NCI-H524 (cell line): ENCODE measurements around the gene TRAPPC12.

Experiments used
- DNase-seq, 2 experiments: peaks; one replicate each; lab custom pipeline; 2025; lab: John Stamatoyannopoulos, UW

TRAPPC12 gene

GRCh38 chr2:3408781-3409180, 29.3 kb downstream of the TRAPPC12 start:
- DNase-seq, result no peak

DNA sequence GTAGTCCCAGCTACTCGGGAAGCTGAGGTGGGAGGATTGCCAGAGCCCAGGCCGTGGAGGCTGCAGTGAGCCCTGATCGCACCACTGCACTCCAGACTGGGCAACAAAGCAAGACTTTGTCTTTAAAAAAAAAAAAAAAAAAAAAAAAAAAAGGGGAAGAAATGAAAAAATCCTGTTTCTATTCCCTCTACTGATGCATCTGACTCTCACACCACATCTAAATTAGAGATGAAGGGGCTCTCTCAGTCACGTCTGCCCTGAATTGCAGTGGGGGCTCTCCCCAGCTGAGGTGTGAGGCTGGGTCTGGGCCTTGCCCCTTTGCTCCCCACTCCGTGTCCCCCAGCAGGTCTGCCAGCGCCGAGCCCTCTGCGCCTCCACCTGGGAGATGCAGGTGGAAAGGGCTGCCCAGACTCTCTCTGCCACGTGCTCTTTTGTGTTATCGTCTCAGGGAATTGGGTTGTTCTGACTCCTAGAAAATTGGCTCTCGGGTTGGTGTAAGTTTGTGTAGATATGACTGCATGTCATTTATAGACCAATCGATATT, 30.2 kb downstream of the TRAPPC12 start:
- DNase-seq, result no peak

DNA sequence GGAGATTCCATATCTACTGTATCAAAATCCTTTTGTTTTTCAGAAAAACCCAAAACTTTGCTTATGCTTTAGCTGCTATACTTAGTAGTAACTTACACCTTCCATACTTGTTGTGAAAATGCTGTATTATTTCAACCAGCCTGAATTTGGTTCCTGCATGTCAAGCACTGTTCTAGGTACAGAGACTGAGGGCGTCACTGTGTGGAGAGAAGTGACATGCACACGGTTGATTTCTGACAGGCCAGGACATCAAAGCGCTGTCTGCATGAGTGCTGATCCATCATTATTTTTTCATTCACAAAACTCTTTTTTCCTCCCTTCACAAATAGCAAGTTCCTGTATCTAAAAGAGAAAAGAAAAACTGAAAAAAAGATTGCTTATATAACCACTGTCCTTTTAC, 31.6 kb downstream of the TRAPPC12 start:
- no peak for DNase-seq

DNA sequence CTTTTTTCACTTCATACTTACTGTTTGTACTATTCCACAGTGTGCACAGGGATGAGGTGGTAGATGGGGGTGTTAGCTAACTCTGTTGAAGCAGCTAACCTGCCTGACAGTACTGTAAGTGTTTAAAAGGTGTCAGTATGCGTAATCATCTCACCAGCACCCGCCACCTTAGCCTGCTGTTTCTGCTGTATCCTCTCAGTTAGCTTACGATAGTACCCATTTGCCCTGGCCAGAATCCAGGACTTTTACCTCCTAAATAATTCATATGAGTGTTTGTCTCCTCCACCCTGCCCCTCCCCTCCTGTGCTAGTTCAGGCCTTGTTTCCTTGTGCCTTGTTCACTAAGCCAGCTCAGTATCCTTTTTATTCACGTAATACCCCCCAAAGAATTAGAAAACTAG, 34.2 kb downstream of the TRAPPC12 start:
- no peak for DNase-seq

- DNase-seq, result no peak
Observed at GRCh38 chr2:3414133-3414860, 34.8 kb downstream of the TRAPPC12 start.

DNA sequence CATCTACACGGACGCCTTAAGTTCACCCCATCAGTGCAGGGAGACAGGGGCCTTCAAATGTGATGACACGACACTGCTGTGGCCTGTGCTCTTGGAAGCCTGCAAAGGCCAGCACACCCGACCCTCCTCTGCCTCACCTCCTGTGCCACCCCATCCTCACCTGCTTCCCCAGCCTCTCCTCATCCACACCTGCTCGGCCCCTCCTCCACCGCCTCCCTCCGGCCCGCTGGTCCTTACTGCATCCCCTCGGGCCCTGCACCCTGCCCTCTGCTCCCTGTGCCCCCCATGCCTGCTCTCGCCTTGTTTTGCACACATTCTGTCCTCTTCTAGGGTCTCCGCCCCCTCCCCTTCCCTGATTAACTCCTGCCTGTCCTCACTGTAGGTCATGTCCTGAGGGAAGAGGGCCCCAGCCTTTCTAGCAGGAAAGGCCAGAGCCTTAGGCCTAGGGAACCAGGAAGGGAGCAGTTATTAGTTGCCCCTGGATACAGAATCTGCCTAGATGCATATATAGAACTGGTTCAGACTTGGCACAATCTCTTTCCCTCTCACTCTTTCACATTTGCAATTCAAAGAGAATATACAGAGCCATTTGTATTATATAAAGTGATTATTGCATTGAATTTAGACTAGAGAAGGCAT, 39.4 kb downstream of the TRAPPC12 start:
- no peak for DNase-seq

DNA sequence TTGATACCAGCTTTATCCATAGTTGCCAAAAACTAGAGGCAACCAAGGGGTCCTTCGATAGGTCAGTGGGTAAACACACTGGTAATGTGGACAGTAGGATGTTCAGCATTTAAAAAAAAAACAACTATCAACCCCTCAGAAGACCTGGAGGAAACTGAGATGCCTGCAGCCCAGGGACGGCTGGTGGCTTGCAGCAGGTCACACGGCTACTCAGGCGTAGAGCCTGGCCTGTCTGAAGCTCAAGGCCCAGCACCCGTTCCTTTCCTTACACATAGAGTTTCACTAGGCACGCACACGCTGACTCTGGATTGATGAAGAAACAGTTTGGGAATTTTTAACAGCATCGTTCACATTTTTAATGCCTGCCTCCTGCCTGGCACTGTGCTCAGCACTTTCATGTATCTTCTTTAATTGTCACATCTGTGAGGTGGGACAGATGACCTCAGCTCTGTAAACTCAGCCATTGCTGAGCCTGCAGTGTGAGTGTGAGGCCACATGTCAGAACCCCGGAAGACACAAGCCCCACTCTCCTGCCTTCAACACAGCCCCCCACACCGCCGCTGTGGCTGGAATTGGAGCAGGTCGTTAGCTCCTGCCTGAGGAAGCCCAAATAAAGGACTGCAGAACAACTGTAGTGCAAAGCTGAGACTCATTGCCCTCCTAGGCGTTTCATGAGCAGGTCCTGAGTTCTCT, 40.7 kb downstream of the TRAPPC12 start:
- no peak for DNase-seq

DNA sequence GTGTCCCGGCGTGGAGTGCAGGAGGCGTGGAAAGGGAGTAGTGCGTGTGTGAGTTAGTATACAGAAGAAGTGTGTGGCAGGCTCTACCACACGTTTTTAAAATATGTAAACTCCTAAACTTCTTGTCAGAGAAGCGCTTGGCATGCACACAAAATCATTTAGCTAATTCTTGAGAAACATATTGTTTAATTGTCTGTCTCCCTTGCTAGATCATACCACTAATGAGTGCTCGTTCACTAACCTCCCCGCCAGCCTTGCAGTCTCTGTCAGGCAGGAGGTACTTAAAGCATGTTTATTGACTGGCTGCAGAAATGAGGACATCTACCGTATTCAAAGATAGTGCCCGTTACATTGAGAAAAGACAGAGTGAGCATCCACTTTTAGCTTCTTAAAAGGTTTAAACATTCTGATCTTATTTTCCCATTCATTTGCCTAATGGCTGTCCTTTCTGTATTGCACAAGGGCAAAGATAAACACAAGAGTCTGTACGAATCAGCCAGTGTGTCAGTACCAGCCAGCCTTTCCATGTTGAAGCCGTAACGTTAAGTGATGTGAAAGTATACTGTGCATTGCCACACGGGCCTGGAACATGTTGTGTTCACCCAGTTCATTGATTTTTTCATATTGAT, 41.4 kb downstream of the TRAPPC12 start:
- DNase-seq, result no peak

DNA sequence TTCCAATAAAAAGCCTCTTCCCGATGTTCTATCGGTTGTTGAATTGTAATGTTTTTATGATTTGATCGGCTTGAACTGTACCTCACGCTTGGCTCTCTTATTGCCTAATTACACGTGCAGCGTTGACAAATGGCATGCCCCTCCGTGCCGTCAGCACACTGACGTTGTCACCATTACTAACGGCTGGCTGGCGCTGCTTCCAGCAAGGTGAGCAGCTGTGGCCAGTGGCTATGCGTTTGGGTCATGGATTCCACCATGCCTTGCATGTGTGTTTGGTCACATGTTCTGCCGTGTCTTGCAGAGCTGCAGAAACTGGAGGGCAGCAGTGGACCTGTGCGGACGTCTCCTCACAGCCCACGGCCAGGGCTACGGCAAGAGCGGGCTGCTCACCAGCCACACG, 42.1 kb downstream of the TRAPPC12 start:
- DNase-seq, result no peak

DNA sequence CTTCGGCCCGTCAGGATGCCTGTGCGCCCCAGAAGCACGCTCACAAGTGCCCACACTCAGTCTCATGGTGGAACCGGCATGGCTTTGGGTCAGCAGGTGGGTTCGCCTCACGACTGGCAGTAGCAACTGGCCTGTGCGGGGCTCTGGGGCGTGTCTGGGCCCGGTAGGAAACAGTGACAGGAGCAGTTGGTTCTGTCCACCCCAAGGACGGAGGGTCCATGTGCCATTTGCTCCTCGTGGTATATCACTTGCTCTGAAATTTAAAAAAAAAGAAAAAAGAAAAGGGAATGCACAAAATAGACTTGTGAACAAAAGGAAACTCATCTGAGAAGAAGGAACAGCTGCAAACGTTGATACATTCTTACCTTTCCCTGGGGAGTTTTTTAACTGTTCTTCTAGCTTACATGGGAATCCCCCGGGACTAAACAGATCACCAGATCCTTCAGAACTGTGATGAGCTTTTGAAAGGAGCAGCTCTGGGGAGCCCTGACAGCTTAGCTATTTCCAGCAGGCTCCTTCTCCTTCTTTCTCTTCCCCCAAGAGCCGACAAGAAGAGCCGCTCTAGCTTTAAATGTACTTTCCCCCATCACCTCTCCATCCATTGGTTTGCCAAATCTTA, 42.8 kb downstream of the TRAPPC12 start:
- peak in 1 of 2 experiments; percentile 7 for DNase-seq

- DNase-seq, result peak; percentile 14 to 57
Observed at GRCh38 chr2:3423492-3424170, 44.1 kb downstream of the TRAPPC12 start.

DNA sequence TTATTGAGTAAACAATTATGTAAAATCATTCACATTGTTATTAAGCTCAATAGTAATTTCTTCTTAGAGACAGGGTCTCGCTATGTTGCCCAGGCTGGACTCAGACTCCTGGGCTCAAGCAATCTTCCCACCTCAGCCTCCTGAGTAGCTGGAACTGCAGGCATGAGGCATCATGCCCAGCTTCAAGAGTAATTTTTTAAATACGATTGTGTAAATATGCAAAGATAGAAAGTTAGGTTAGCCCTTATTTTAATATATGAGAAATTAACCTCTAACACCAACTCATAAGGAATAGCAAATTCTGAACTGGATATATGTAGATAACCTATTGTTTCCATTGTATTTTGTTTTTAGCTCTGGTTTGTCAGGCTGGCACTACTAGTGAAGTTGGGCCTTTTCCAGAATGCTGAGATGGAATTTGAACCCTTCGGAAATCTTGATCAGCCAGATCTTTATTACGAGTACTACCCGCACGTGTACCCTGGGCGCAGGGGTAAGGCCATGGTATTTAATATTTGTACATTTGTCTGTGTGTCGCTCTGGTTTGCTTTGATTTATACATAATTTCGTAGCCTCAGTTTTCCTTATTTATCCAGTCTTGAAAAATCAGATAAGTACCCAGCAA, 44.8 kb downstream of the TRAPPC12 start:
- no peak for DNase-seq

DNA sequence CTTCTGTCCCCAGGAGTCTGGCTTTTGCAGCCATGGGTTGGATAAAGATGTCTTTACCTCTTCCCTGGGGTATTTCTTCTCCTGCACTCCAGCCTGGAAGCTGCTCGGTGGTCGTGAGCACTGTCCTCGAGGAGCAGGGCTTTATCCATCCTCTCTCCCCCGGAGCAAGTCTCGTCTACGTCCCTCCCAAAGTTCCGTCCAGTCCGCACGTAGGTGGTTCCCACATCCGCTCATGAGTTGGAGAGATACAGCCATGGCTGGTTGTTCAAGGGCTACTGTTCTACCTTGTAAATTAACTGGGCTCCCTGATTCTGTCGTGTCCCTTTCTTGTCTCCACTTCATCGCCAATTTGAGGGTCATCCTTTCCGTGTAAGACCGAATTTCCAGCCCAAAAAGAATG, 47.1 kb downstream of the TRAPPC12 start:
- DNase-seq, result no peak

- no peak for DNase-seq
Observed at GRCh38 chr2:3427272-3427671, 47.8 kb downstream of the TRAPPC12 start.

GRCh38 chr2:3428577-3428976, 49.1 kb downstream of the TRAPPC12 start:
- no peak for DNase-seq

DNA sequence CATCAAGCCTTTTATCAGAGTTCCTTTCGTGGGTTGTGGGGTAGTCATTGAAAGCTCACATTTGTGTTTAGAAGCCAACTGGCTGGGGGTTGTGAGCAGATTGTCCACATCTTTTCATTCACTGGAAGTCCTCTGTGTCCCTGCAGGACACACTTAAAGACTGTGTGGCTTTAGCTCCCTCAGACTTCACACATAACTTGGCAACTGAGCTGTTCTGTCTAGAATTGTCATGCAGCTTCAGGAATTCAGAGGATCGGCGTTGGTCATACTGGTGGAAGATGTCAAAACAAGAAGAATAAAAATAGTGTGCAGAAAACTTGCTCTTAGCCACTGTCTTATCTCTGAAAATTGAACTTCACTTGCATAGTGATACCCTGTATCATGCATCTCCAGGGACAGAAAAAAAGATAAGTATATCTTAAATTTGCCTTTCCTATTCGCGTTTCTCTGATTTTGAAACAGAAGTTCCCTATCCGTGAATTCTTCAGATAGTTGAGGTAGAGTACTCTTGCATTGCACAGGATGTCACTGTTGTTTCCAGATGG, 49.6 kb downstream of the TRAPPC12 start:
- no peak for DNase-seq

- no peak for DNase-seq
Observed at GRCh38 chr2:3430172-3430571, 50.7 kb downstream of the TRAPPC12 start.

- peak in 1 of 2 experiments; percentile 82 for DNase-seq
Observed at GRCh38 chr2:3430740-3431490, 51.4 kb downstream of the TRAPPC12 start.

DNA sequence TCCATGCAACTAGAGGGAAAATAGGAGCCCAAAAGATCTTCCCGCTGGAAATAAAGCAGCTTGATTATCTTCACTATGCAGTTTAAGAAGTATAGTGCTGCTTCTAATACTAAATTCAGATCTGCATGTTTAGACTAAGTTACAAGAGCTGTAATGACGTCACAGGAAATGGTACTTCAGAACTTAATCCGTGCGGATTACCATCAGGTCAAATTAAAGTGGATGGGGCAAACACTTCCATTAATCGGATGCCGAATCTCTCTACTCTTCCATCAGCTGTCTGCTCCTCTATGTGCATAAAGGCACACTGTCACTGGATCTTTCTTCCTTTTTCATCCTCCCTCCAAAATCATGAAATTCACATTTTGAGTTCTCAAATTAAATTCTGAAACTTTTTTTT, 52.6 kb downstream of the TRAPPC12 start:
- DNase-seq, result peak; percentile 66 to 92
